EL (cell line): ENCODE measurements around the gene HOXC11.
A peak's percentile ranks its signal among the peaks of the same experiment; 100 is the strongest.

Experiments
- DNase-seq: peaks from one replicate; pipeline ENCODE4 v3.0.0-alpha.2; 2016

HOXC11 gene

DNA sequence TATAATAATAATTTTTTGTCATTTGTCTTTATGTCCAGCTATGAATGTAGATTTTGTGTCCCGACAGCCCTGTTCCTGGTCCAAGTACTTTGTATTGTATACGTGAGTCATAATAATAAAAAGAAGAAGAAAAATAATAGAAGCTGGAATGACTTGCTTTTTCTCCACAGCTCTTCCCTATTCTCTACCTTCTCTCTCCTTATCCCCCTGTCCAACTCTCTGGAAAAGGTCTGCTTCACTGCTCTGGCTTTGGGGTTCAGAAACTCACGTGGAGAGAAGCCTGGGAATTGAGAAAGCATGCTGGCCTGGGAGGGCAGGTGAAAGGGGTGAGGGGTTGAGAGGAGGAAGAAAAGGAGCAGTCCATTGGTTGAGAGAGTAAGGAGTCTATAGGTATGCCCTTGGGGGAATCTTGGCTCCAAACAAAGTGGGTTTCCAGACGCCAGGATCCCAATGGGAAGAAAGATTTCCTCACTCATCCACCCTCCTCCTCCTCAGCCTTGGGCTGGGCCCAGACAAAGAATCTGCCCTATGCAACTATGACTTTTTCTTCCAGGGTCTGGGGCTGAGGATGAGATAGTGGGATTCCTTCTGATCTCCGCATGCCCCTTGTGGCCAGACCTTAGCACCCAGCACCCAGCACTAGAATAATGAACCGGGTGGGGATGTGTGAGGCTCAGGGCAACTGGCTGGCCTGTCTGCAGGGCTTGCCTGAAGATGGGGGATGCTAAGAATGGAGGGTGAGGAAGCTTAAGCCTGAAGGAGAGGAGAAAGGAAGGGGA is 39.9 kb downstream of the HOXC11 start:
- DNase-seq = no peak

- DNase-seq = no peak
These were observed 41.6 kb downstream of the HOXC11 start for GRCh38 chr12:54014377-54015017.

DNA sequence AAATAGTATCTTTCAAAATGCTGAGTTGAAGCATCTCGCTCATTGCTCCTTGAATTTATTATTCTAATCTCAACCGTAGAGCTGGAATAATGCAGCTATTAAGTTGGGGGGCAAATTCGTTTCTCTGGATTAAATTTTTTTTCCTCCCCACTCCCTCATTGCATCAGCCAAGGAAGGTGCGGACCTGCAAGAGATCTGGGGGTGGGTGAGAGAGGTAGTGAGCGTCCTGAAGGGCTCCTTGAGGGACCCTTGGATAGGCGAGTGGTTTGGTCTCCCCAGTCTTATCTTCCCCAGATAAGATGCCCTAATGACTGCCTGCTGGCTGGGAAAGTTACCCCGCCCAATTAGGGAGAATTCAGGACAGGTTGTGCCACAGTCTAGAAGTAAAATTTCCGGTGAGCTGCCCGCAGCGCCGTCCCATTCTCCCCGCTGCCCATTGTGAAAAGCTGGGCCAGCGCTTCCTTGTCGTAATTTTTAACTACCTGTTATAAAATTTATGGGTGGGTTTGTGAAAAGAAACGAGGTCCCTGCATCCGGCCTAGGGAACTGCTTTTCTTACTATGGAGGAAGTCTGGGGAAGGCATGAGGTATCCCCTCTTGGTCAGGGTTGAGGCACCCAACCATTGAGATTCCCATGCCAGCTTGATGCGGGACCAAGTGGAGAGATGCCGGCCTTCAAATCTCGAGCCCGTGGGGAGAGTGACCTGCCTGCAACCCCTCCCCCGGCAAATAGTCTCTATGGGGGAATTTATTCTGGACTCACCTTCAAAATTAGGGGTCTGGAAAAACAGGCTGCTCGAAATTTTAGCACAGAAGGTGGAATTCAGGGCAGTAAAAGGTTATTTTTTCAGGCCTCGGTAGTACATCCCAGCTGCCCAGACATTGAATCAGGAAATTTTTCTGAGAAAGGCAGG is 42.3 kb downstream of the HOXC11 start:
- DNase-seq = no peak

DNA sequence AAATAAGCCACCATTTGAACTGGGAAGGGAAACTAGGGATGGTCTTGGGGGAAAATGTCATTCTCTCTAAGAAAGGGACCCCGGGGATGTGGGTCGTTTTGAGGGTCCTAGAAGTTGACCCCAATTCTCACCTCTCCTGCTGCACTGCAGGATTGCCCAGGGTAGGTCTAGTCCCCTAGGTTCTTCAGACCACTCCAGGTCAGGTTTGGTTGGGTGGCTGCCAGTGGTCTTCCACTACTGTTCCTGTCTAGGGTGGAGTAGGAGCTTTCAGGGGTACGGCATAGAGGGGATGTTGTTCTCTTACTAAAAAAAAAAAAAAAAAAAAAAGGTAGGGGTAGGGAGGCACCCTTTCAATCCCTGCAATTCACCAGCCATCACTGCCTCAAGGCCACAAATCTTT is 43.1 kb downstream of the HOXC11 start:
- DNase-seq = no peak

DNA sequence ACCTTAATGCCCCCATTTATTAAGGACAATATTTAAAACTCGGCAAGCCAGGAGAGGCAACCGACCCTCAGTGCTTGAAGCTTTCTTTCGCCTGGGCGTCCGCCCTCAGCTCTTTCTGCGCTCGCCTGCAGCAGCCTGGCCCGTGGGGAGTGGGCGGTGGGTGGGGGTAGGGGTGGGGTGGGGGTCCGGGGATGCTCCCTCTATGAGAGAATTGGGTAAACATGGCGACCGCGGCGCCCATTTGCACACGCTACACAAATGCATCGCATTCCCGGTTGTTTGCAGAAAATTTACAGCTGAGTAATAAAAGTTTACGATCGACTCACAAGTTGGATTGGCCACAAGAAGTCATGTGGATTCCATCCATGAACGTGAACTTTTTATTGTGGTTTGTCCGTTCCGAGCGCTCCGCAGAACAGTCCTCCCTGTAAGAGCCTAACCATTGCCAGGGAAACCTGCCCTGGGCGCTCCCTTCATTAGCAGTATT is 43.6 kb downstream of the HOXC11 start:
- peak; percentile 88 for DNase-seq

GRCh38 chr12:54017027-54017788 is 44.3 kb downstream of the HOXC11 start:
- DNase-seq = peak; percentile 59

DNA sequence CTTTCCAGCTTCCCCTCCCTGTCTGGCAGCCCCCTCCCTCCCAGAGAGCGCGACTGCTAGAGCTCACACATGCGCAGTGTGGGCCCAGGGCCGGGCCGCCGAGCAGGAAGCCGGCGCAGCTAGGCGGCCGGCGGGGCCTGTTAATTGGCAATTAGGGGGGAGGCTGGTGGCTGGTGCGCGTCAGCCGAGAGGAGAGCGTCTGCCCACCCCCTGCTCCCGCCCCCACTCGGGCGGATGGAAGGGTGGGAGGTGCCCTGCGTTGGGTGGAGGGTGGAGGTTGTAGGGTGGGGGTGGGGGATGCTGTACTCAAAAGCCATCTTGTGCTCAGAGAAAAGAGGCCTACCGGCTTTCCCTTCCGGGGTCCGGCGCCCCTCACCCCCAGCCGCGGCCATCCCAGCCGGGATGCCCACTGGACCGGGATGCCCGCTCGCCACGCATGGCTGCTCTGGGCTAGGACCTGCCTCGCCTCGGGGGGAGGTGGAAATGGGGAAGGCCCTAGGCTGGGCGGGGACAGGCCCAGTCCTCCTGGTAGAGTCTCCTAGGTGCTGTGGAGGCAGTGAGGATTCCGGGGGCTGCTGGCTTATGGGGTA is 45.0 kb downstream of the HOXC11 start:
- peak; percentile 92 for DNase-seq

GRCh38 chr12:54018468-54018984 is 45.6 kb downstream of the HOXC11 start:
- no peak for DNase-seq

GRCh38 chr12:54019091-54019811 is 46.3 kb downstream of the HOXC11 start:
- DNase-seq = no peak

GRCh38 chr12:54019924-54020590 is 47.1 kb downstream of the HOXC11 start:
- DNase-seq = peak; percentile 38

GRCh38 chr12:54020591-54021405 is 47.9 kb downstream of the HOXC11 start:
- no peak for DNase-seq

- no peak for DNase-seq
These were observed 48.6 kb downstream of the HOXC11 start for GRCh38 chr12:54021432-54022013.

GRCh38 chr12:54022960-54023884 is 50.3 kb downstream of the HOXC11 start:
- DNase-seq = no peak

- no peak for DNase-seq
These were observed 51.2 kb downstream of the HOXC11 start for GRCh38 chr12:54024127-54024526.

GRCh38 chr12:54024581-54025305 is 51.8 kb downstream of the HOXC11 start:
- DNase-seq = no peak

GRCh38 chr12:54025499-54026405 is 52.8 kb downstream of the HOXC11 start:
- DNase-seq = no peak
